Spleen (tissue), 7 donors: ENCODE measurements around the gene ELP2.

Source experiments
- POLR2A ChIP-seq, 3 donors: fragments of 450-650 bp; IDR thresholded peaks; one replicate each; pipeline ENCODE4 v1.5.1; 2017; ENCODE audit warnings: antibody characterized with exemption in 3 of 3, mild to moderate bottlenecking in 1 of 3
- POLR2AphosphoS5 ChIP-seq, 3 donors: sonication (generic); formaldehyde crosslinking; IDR thresholded peaks; one replicate each; pipeline ENCODE4 v1.5.1; 2017; ENCODE audit warnings: antibody characterized with exemption in 3 of 3
- TF ChIP-seq, protein P1 (sequence below), 11 experiments: fragments of 200-600 bp in 7 of 11; fragments of 450-650 bp in 4 of 11; sonication (generic) in 4 of 11; IDR thresholded peaks in 8 of 11; conservative IDR thresholded peaks in 3 of 11; 1 replicate in 7 of 11; 2 replicates in 4 of 11; pipeline versions ENCODE4 v1.4.0 to v1.8.0; 2016 to 2021; ENCODE audit warnings: antibody characterized with exemption in 11 of 11, inconsistent platforms in 4 of 11, mild to moderate bottlenecking in 1 of 11
- donor health status: DM: no; HTN: no; CAD: no; lungs with moderate emphysema.
- donor health status: DM: no; HTN: no; CAD: no.
- donor health status: DM: no; HTN: no; CAD: no.

GRCh38 chr18:36191711-36192110 is 62.0 kb downstream of the ELP2 start:
- TF ChIP-seq, protein P1, sequence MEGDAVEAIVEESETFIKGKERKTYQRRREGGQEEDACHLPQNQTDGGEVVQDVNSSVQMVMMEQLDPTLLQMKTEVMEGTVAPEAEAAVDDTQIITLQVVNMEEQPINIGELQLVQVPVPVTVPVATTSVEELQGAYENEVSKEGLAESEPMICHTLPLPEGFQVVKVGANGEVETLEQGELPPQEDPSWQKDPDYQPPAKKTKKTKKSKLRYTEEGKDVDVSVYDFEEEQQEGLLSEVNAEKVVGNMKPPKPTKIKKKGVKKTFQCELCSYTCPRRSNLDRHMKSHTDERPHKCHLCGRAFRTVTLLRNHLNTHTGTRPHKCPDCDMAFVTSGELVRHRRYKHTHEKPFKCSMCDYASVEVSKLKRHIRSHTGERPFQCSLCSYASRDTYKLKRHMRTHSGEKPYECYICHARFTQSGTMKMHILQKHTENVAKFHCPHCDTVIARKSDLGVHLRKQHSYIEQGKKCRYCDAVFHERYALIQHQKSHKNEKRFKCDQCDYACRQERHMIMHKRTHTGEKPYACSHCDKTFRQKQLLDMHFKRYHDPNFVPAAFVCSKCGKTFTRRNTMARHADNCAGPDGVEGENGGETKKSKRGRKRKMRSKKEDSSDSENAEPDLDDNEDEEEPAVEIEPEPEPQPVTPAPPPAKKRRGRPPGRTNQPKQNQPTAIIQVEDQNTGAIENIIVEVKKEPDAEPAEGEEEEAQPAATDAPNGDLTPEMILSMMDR (IDR thresholded peaks at IDR 0.05 in 8 of 11, conservative IDR thresholded peaks at IDR 0.05 in 3 of 11) = no peak
- TF ChIP-seq POLR2A (IDR thresholded peaks at IDR 0.05) (no peak), POLR2AphosphoS5 (IDR thresholded peaks at IDR 0.05) (no peak)
